Upper lobe of right lung (tissue), 1 donor: ENCODE measurements around the gene LRP3. TPM values are rescaled to one million over a fixed set of nuclear protein-coding genes. Genes with fewer than 3 reads are reported as not detected.
"Not testable (repeated sequence)": the region's sequence is repeated elsewhere in the genome, so short reads cannot be mapped to it uniquely, and the experiment has no call there.

Experiments
- ATAC-seq: fragments of 200-7000 bp; cut with Tn5 transposase; one replicate; pipeline ENCODE4 v1.9.1; 2020; ENCODE audit warnings: mild to moderate bottlenecking, moderate library complexity
- DNase-seq: peaks from one replicate; pipeline ENCODE4 v3.0.0-alpha.2; 2020
- H3K27ac ChIP-seq: fragments of 200-600 bp; one replicate; pipeline ENCODE4 v1.8.0; 2022
- H3K27me3 ChIP-seq: fragments of 200-600 bp; one replicate; pipeline ENCODE4 v1.8.0; 2022; ENCODE audit warnings: mild to moderate bottlenecking
- H3K36me3 ChIP-seq: fragments of 200-600 bp; one replicate; pipeline ENCODE4 v1.8.0; 2022
- H3K4me1 ChIP-seq: fragments of 200-600 bp; one replicate; pipeline ENCODE4 v1.8.0; 2022
- H3K4me3 ChIP-seq: fragments of 200-600 bp; one replicate; pipeline ENCODE4 v1.8.0; 2022; ENCODE audit warnings: mild to moderate bottlenecking
- H3K9me3 ChIP-seq: fragments of 200-600 bp; one replicate; pipeline ENCODE4 v1.8.0; 2022
- intact Hi-C: fragments of 100-400 bp; cut with DNase I; formaldehyde crosslinking; loops from one replicate; pipeline ENCODE4 v1.11.0; 2022
- long read RNA-seq: library from polyadenylated mRNA; unstranded; transcript quantifications from one replicate; pipeline ENCODE4 v2.0.0, GENCODE V29; 2021
- total RNA-seq: library from RNA; stranded (reverse); fragmentation: NEBNext Ultra II Directional; extraction: Animal tissue kit (Norgen Biotek cat#: 25700); gene quantifications from one replicate; pipeline ENCODE4 v1.2.1, GENCODE V29; 2021
- TF ChIP-seq, protein P1 (sequence below): fragments of 200-600 bp; IDR thresholded peaks from one replicate; pipeline ENCODE4 v1.8.0; 2022; ENCODE audit warnings: antibody characterized with exemption
- donor health status: DM: no; HTN: yes; CAD: no; lungs with severe emphysema.

The LRP3 gene, protein sequence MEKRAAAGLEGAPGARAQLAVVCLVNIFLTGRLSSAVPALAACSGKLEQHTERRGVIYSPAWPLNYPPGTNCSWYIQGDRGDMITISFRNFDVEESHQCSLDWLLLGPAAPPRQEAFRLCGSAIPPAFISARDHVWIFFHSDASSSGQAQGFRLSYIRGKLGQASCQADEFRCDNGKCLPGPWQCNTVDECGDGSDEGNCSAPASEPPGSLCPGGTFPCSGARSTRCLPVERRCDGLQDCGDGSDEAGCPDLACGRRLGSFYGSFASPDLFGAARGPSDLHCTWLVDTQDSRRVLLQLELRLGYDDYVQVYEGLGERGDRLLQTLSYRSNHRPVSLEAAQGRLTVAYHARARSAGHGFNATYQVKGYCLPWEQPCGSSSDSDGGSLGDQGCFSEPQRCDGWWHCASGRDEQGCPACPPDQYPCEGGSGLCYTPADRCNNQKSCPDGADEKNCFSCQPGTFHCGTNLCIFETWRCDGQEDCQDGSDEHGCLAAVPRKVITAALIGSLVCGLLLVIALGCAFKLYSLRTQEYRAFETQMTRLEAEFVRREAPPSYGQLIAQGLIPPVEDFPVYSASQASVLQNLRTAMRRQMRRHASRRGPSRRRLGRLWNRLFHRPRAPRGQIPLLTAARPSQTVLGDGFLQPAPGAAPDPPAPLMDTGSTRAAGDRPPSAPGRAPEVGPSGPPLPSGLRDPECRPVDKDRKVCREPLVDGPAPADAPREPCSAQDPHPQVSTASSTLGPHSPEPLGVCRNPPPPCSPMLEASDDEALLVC
- 22.0 TPM for total RNA-seq
- long read RNA-seq, transcript LRP3-203 (3 exons, 3,278 nt): minor isoform, 16 of 126 reads
- long read RNA-seq, transcript LRP3-201 (7 exons, 3,807 nt): major isoform, 94 of 126 reads
- long read RNA-seq, partial matches to known transcripts: 10 of 126 reads
- long read RNA-seq, other reads (novel, unspliced or antisense): 6 of 126 reads

DNA sequence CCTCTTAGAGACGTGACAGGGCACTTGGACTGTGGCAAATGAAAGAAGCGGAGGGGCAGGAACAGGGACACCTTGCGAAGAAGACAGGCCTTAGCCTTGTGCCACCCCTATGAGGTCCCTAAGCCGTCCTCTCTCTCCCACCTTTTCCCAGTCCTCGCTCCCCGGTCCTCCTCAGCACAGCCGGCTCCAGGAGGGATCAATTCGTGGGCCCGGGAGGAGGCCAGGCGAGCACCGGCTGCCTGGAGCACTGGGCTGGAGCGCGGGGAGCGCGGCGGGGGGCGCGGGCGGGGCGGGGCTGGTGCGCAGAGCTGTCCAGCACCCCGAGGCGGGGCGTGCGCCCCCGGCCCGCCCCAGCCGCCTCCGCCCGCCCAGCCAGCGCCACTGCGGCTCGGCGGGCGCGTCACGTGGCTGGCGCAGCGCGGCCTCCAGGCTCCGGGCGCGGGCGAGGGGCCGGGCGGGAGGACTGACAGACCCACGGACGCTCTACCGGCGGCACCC is at the start of gene LRP3:
Gene LRP3 (plus strand): TSS at position 466 of the 498 bp plus-strand sequence. CDS start 456 bp downstream, outside the sequence.
- Histone ChIP-seq H3K4me1 (peaks cover 6% of the 10 kb centered on the region), H3K4me3 (peak within 1 kb of the TSS; percentile 56), H3K9me3 (no peaks in the 10 kb centered on the region), H3K36me3 (no peaks in the 10 kb centered on the region), H3K27ac (no peak within 1 kb of the TSS), H3K27me3 (no peaks in the 10 kb centered on the region)
- TF ChIP-seq, protein P1, sequence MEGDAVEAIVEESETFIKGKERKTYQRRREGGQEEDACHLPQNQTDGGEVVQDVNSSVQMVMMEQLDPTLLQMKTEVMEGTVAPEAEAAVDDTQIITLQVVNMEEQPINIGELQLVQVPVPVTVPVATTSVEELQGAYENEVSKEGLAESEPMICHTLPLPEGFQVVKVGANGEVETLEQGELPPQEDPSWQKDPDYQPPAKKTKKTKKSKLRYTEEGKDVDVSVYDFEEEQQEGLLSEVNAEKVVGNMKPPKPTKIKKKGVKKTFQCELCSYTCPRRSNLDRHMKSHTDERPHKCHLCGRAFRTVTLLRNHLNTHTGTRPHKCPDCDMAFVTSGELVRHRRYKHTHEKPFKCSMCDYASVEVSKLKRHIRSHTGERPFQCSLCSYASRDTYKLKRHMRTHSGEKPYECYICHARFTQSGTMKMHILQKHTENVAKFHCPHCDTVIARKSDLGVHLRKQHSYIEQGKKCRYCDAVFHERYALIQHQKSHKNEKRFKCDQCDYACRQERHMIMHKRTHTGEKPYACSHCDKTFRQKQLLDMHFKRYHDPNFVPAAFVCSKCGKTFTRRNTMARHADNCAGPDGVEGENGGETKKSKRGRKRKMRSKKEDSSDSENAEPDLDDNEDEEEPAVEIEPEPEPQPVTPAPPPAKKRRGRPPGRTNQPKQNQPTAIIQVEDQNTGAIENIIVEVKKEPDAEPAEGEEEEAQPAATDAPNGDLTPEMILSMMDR: no peak
- intact Hi-C loops: no loop called here
- DNase-seq: peak; percentile 78
- peak; percentile 74 for ATAC-seq

DNA sequence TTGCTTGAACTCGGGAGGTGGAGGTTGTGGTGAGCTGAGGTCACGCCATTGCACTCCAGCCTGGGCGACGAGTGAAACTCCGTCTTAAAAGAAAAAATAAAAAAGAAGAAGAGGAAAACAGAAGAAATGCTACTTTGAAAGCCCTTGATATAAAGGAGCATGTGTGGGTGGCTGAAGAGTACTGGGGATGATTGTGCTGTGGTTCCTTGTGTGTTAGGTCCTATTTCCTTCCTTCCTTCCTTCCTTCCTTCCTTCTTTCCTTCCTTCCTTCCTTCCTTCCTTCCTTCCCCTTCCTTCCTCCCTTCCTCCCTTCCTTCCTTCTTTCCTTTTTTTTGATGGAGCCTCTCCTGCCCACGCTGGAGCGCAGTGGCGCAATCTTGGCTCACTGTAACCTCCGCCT is 47.9 kb upstream of the LRP3 start:
- Histone ChIP-seq H3K4me3 (no peak overlapping the region), H3K36me3 (no peaks in the 10 kb centered on the region), H3K27me3 (peaks cover 8% of the 10 kb centered on the region), H3K9me3 (no peaks in the 10 kb centered on the region), H3K27ac (no peak overlapping the region), H3K4me1 (no peaks in the 10 kb centered on the region)
- DNase-seq (no peak), ATAC-seq (no peak)
- TF ChIP-seq, protein P1: no peak
- intact Hi-C loops: no loop called here

DNA sequence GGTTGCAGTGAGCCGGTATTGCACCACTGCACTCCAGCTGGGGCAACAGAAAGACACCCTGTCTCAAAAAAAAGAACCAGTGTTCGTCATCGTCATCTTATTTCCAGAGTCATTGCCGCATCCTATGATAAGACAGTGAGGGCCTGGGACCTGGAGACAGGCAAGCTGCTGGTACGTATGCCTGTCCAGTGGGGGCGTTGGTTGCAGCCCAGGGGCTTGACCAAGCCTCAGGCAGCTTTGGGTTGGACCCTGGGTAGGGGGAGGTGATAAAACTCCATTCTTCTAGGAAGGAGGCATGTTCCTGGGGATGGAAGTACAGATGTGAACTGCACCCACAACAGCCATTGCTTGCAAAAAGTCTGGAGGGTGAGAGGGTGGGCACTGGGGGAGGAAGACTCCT is 46.6 kb upstream of the LRP3 start:
- Histone ChIP-seq H3K4me3 (no peak overlapping the region), H3K27me3 (peaks cover under 1% of the 10 kb centered on the region), H3K27ac (no peak overlapping the region), H3K36me3 (no peaks in the 10 kb centered on the region), H3K4me1 (no peaks in the 10 kb centered on the region), H3K9me3 (no peaks in the 10 kb centered on the region)
- TF ChIP-seq, protein P1: no peak
- intact Hi-C loops: no loop called here
- DNase-seq: no peak
- ATAC-seq: no peak

DNA sequence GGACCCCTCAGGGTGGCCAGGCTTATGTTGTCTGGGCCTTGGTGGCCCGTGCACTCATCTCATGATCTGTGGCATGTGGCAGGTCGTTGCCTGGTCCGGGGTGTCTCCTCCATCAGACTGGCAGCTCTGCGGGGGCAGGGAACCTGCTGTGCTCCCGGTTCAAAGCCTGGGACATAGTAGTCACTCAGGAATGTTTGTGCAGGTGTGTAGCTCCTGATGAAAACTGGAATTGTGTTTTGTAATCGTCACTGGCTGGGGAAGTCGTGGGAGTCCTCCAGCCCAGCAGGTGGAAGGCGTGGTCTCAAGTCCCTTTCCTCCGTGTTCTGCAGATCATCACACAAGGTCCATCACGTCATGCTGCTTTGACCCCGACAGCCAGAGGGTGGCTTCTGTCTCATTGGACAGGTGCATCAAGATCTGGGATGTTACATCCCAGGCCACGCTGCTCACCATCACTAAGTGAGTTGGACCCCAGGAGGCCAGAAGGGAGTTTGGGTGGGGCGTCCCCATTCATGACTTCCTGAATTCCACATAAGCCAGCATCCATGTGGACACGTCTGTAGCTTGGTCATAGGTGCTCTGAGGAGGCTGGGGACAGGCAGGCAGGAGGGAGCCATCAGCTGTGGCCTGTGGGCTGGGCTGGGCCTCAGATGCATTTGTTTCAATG is 43.1 kb upstream of the LRP3 start:
- no peak overlapping the region for H3K27ac ChIP-seq
- H3K36me3 ChIP-seq: no peaks in the 10 kb centered on the region
- H3K4me3 ChIP-seq: no peak overlapping the region
- TF ChIP-seq, protein P1: no peak
- ATAC-seq: peak; percentile 13
- no peaks in the 10 kb centered on the region for H3K27me3 ChIP-seq
- intact Hi-C loops: no loop called here
- no peaks in the 10 kb centered on the region for H3K4me1 ChIP-seq
- H3K9me3 ChIP-seq: no peaks in the 10 kb centered on the region
- no peak for DNase-seq

DNA sequence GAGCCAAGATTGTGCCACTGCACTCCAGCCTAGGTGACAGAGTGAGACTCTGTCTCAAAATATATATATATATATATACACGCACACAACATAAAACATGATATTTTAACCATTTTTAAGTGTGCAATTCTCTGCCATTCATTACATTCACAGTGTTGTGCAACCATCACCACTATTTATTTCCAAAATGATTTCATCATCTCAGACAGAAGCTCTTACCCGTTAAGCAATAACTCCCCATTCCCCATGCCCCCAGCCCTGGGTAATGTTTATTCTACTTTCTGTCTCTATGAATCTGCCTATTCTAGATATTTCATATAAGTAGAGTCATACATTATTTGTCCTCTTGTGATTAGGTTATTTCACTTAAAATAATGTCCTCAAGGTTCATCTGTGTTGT is 42.0 kb upstream of the LRP3 start:
- Histone ChIP-seq H3K9me3 (no peaks in the 10 kb centered on the region), H3K36me3 (no peaks in the 10 kb centered on the region), H3K27me3 (no peaks in the 10 kb centered on the region), H3K4me1 (no peaks in the 10 kb centered on the region), H3K4me3 (no peak overlapping the region), H3K27ac (no peak overlapping the region)
- ATAC-seq: no peak
- intact Hi-C loops: no loop called here
- TF ChIP-seq, protein P1: no peak
- no peak for DNase-seq

DNA sequence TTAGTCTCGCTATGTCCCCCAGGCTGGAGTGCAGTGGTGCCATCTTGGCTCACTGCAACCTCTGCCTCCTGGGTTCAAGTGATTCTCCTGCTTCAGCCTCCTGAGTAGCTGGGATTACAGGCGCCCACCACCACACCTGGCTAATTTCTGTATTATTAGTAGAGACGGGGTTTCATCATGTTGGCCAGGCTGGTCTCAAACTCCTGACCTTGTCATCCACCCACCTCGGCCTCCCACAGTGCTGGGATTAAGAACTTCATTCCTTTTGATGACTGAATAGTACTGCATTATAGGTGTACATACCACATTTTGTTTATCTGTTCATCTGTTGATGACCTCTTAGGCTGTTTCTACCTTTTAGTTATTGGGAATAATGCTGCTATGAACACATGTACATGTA is 41.5 kb upstream of the LRP3 start:
- H3K27ac ChIP-seq, intact Hi-C loops, H3K36me3 ChIP-seq, H3K4me1 ChIP-seq, H3K27me3 ChIP-seq, H3K4me3 ChIP-seq, DNase-seq, H3K9me3 ChIP-seq, ATAC-seq: not testable (repeated sequence)

DNA sequence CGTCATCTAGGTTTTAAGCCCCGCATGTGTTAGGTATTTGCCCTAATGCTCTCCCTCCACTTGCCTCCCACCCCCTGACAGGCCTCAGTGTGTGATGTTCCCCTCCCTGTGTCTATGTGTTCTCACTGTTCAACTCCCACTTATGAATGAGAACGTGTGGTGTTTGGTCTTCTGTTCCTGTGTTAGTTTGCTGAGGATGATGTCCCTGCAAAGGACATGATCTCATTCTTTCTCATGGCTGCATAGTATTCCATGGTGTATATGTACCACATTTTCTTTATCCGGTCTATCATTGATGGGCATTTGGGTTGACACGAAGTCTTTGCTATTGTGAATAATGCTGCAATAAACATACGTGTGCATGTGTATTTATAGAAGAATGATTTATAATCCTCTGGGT is 39.8 kb upstream of the LRP3 start:
- H3K27ac ChIP-seq, H3K9me3 ChIP-seq, ATAC-seq, H3K27me3 ChIP-seq, H3K4me3 ChIP-seq, DNase-seq, H3K4me1 ChIP-seq, intact Hi-C loops, H3K36me3 ChIP-seq: not testable (repeated sequence)
